Measurements from ENCODE around the gene BICC1. TPM values are rescaled to one million over a fixed set of nuclear protein-coding genes. Genes with fewer than 3 reads are reported as not detected.

Gene BICC1
- total RNA-seq, 2 donors from 2014 or later, result 35.3 to 42.0 TPM

- intact Hi-C loops (cut with DNase I), result no loop called here
- no peak overlapping the region for H3K27ac ChIP-seq
- no peaks in the 10 kb centered on the region for H3K36me3 ChIP-seq (replicated peaks in 1 of 2; ENCODE audit: insufficient read depth in 1 of 2, low read depth in 2 of 2)
- H3K4me3 ChIP-seq, result no peak overlapping the region
- TF ChIP-seq POLR2A (IDR thresholded peaks at IDR 0.05) (no peak), CTCF (IDR thresholded peaks at IDR 0.05) (no peak)
- no peaks in the 10 kb centered on the region for H3K9me3 ChIP-seq
- no peaks in the 10 kb centered on the region for H3K27me3 ChIP-seq
- no peak for ATAC-seq
- DNase-seq, result no peak
- H3K4me1 ChIP-seq, result no peaks in the 10 kb centered on the region
These were observed 160.2 kb downstream of the BICC1 start for GRCh38 chr10:58672845-58673244.

GRCh38 chr10:58674251-58674650, 161.6 kb downstream of the BICC1 start:
- ATAC-seq (no peak), DNase-seq (no peak)
- intact Hi-C loops (cut with DNase I), result no loop called here
- TF ChIP-seq POLR2A (IDR thresholded peaks at IDR 0.05) (no peak), CTCF (IDR thresholded peaks at IDR 0.05) (no peak)
- Histone ChIP-seq H3K9me3 (no peaks in the 10 kb centered on the region), H3K27me3 (no peaks in the 10 kb centered on the region), H3K27ac (no peak overlapping the region), H3K4me3 (no peak overlapping the region), H3K36me3 (replicated peaks in 1 of 2; ENCODE audit: insufficient read depth in 1 of 2, low read depth in 2 of 2) (no peaks in the 10 kb centered on the region), H3K4me1 (no peaks in the 10 kb centered on the region)
- WGBS, 2 donors, result 48 to 59% methylated on average over 2 of the region's 2 CpGs

GRCh38 chr10:58675321-58675720, 162.6 kb downstream of the BICC1 start:
- no peaks in the 10 kb centered on the region for H3K9me3 ChIP-seq
- no peak overlapping the region for H3K27ac ChIP-seq
- H3K4me3 ChIP-seq, result no peak overlapping the region
- H3K36me3 ChIP-seq (replicated peaks in 1 of 2; ENCODE audit: insufficient read depth in 1 of 2, low read depth in 2 of 2), result no peaks in the 10 kb centered on the region
- ATAC-seq (no peak), DNase-seq (no peak)
- intact Hi-C loops (cut with DNase I), result no loop called here
- H3K4me1 ChIP-seq, result no peaks in the 10 kb centered on the region
- H3K27me3 ChIP-seq, result no peaks in the 10 kb centered on the region
- 83 to 84% methylated on average over 2 of the region's 2 CpGs for WGBS, 2 donors
- TF ChIP-seq CTCF (IDR thresholded peaks at IDR 0.05) (no peak), POLR2A (IDR thresholded peaks at IDR 0.05) (no peak)

GRCh38 chr10:58691528-58691927, 178.9 kb downstream of the BICC1 start:
- H3K27ac ChIP-seq, result no peak overlapping the region
- TF ChIP-seq POLR2A (IDR thresholded peaks at IDR 0.05) (no peak), CTCF (IDR thresholded peaks at IDR 0.05) (no peak)
- peaks cover 0 to 10% (median 0%) of the 10 kb centered on the region in 3 donors for H3K9me3 ChIP-seq
- WGBS, 2 donors, result 92% methylated on average over 2 of the region's 2 CpGs
- intact Hi-C loops (cut with DNase I), result no loop called here
- H3K27me3 ChIP-seq, result no peaks in the 10 kb centered on the region
- no peak overlapping the region for H3K4me3 ChIP-seq
- H3K36me3 ChIP-seq (replicated peaks in 1 of 2; ENCODE audit: insufficient read depth in 1 of 2, low read depth in 2 of 2), result no peaks in the 10 kb centered on the region
- H3K4me1 ChIP-seq, result no peaks in the 10 kb centered on the region
- DNase-seq (no peak), ATAC-seq (no peak)

GRCh38 chr10:58693919-58694318, 181.2 kb downstream of the BICC1 start:
- Histone ChIP-seq H3K27me3 (no peaks in the 10 kb centered on the region), H3K36me3 (replicated peaks in 1 of 2; ENCODE audit: insufficient read depth in 1 of 2, low read depth in 2 of 2) (no peaks in the 10 kb centered on the region), H3K27ac (no peak overlapping the region), H3K4me1 (peaks cover 5% of the 10 kb centered on the region), H3K9me3 (no peaks in the 10 kb centered on the region), H3K4me3 (no peak overlapping the region)
- TF ChIP-seq CTCF (IDR thresholded peaks at IDR 0.05) (no peak), POLR2A (IDR thresholded peaks at IDR 0.05) (no peak)
- DNase-seq (no peak), ATAC-seq (no peak)
- WGBS, 2 donors, result 67 to 68% methylated on average over 2 of the region's 2 CpGs
- intact Hi-C loops (cut with DNase I), result no loop called here
